HL-60 (cell line): ENCODE results near the gene RBM12.

Experiments
- GABPA ChIP-seq: IDR thresholded peaks from 2 replicates; pipeline ENCODE4 v1.6.1; 2012; ENCODE audit warnings: low read depth
- TF ChIP-seq, protein P1 (sequence below): IDR thresholded peaks from one replicate; pipeline ENCODE4 v1.5.1; 2011; ENCODE audit warnings: low read length, control low read depth, inconsistent platforms; ENCODE audit not compliant: insufficient read depth
- TF ChIP-seq, protein P2 (sequence below): IDR thresholded peaks from 2 replicates; pipeline ENCODE4 v1.6.1; 2012; ENCODE audit warnings: low read depth; ENCODE audit not compliant: insufficient replicate concordance

DNA sequence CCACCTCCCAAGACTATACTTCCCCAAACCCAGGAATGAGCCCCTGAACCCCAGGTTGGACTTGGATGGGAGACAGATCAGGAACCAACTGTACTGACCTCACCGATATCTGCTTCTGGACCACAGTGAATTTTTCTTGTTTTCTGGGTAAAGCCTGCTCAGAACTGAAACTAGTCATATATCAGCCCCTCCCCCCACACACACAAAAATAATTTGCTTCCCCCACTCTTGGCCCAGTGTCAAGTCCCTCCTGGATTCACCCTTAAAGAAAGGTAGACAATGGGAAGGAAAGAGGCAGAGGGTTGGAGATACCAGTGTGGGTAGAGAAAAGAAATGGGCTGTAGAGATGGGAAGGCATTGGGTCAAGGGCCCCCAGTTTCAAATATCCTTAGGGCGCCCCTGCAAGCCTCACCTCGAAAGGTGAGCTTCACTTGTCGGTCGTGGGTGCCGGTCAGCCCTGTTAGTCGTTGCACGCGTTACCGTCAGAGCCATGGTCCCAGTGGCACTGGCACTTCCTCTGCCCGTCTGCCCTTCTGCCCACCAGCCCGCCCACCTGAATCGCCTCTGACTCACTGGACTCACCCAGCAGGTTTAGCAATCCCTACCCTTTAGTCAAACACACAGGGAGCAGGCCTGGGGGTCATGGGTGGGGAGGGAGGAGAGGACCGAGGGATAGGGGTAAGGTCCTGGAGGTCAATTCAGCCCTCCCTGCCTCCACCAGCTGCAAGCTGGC, 57.5 kb downstream of the RBM12 start:
- TF ChIP-seq, protein P1, sequence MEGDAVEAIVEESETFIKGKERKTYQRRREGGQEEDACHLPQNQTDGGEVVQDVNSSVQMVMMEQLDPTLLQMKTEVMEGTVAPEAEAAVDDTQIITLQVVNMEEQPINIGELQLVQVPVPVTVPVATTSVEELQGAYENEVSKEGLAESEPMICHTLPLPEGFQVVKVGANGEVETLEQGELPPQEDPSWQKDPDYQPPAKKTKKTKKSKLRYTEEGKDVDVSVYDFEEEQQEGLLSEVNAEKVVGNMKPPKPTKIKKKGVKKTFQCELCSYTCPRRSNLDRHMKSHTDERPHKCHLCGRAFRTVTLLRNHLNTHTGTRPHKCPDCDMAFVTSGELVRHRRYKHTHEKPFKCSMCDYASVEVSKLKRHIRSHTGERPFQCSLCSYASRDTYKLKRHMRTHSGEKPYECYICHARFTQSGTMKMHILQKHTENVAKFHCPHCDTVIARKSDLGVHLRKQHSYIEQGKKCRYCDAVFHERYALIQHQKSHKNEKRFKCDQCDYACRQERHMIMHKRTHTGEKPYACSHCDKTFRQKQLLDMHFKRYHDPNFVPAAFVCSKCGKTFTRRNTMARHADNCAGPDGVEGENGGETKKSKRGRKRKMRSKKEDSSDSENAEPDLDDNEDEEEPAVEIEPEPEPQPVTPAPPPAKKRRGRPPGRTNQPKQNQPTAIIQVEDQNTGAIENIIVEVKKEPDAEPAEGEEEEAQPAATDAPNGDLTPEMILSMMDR: no peak
- TF ChIP-seq GABPA: no peak
- TF ChIP-seq, protein P2, sequence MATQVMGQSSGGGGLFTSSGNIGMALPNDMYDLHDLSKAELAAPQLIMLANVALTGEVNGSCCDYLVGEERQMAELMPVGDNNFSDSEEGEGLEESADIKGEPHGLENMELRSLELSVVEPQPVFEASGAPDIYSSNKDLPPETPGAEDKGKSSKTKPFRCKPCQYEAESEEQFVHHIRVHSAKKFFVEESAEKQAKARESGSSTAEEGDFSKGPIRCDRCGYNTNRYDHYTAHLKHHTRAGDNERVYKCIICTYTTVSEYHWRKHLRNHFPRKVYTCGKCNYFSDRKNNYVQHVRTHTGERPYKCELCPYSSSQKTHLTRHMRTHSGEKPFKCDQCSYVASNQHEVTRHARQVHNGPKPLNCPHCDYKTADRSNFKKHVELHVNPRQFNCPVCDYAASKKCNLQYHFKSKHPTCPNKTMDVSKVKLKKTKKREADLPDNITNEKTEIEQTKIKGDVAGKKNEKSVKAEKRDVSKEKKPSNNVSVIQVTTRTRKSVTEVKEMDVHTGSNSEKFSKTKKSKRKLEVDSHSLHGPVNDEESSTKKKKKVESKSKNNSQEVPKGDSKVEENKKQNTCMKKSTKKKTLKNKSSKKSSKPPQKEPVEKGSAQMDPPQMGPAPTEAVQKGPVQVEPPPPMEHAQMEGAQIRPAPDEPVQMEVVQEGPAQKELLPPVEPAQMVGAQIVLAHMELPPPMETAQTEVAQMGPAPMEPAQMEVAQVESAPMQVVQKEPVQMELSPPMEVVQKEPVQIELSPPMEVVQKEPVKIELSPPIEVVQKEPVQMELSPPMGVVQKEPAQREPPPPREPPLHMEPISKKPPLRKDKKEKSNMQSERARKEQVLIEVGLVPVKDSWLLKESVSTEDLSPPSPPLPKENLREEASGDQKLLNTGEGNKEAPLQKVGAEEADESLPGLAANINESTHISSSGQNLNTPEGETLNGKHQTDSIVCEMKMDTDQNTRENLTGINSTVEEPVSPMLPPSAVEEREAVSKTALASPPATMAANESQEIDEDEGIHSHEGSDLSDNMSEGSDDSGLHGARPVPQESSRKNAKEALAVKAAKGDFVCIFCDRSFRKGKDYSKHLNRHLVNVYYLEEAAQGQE: no peak
